HepG2 (cell line): ENCODE results near the gene PDZD8. TPM values are rescaled to one million over a fixed set of nuclear protein-coding genes. Genes with fewer than 3 reads are reported as not detected.

Experiments
- CSRNP2 ChIP-seq: sonication (generic); formaldehyde crosslinking; conservative IDR thresholded peaks from 2 replicates; pipeline ENCODE4 v1.8.0; 2022; ENCODE audit warnings: low read depth, missing genetic modification reagents
- HMG20B ChIP-seq: conservative IDR thresholded peaks from 2 replicates; pipeline ENCODE4 v1.6.1; 2016; ENCODE audit warnings: missing genetic modification reagents, missing compliant biosample characterization
- HNF4G ChIP-seq, 2 experiments: sonication (generic) in 1 of 2; formaldehyde crosslinking in 1 of 2; IDR thresholded peaks; 2 replicates each; pipeline versions ENCODE4 v1.4.0 to v1.6.1; 2011 to 2020; ENCODE audit warnings: borderline replicate concordance in 2 of 2, low read depth in 2 of 2, mild to moderate bottlenecking in 2 of 2, low read length in 1 of 2, missing genetic modification reagents in 1 of 2, moderate library complexity in 1 of 2
- IKZF5 ChIP-seq: IDR thresholded peaks from 2 replicates; pipeline ENCODE4 v1.6.1; 2018; ENCODE audit warnings: missing genetic modification reagents, mild to moderate bottlenecking, missing compliant biosample characterization
- MEIS2 ChIP-seq: sonication (generic); formaldehyde crosslinking; IDR thresholded peaks from 2 replicates; pipeline ENCODE4 v1.9.0; 2021; ENCODE audit warnings: mild to moderate bottlenecking, missing genetic modification reagents
- NAIF1 ChIP-seq: sonication (generic); formaldehyde crosslinking; IDR thresholded peaks from 2 replicates; pipeline ENCODE4 v1.5.0; 2020; ENCODE audit warnings: mild to moderate bottlenecking, missing genetic modification reagents, borderline replicate concordance
- NFKB2 ChIP-seq: sonication (generic); formaldehyde crosslinking; IDR thresholded peaks from 2 replicates; pipeline ENCODE4 v1.4.0; 2020; ENCODE audit warnings: missing genetic modification reagents, borderline replicate concordance
- NFYB ChIP-seq: sonication (generic); formaldehyde crosslinking; IDR thresholded peaks from 2 replicates; pipeline ENCODE4 v1.4.0; 2020; ENCODE audit warnings: missing genetic modification reagents
- ZKSCAN8 ChIP-seq: IDR thresholded peaks from 2 replicates; pipeline ENCODE4 v1.6.1; 2016; ENCODE audit warnings: borderline replicate concordance, missing genetic modification reagents, missing compliant biosample characterization
- ZNF251 ChIP-seq: sonication (generic); formaldehyde crosslinking; IDR thresholded peaks from 2 replicates; pipeline ENCODE4 v1.9.0; 2021; ENCODE audit warnings: mild to moderate bottlenecking, missing genetic modification reagents
- ZSCAN21 ChIP-seq: sonication (generic); formaldehyde crosslinking; IDR thresholded peaks from 2 replicates; pipeline ENCODE4 v1.8.0; 2022; ENCODE audit warnings: mild to moderate bottlenecking, missing genetic modification reagents, moderate library complexity, borderline replicate concordance
- polyA plus RNA-seq, 8 experiments: library from polyadenylated mRNA; depleted of rRNA in 3 of 8; stranded (reverse) in 7 of 8; unstranded in 1 of 8; fragments of >200 nt; fragmentation: Illumina TruSeq in 4 of 8; extraction: Trizol in 4 of 8; gene quantifications; 2 replicates each; pipeline versions ENCODE4 v1.2.1 to v1.2.3, GENCODE V29; 2011 to 2016; ENCODE audit warnings: low read depth in 4 of 8, missing spikeins in 1 of 8, mixed read lengths in 1 of 8; ENCODE audit not compliant: insufficient read depth in 1 of 8
- total RNA-seq, 5 experiments: library from RNA; depleted of rRNA; stranded (reverse); fragments of >200 nt; fragmentation: Illumina TruSeq; extraction: Trizol; gene quantifications; 2 replicates each; pipeline ENCODE4 v1.2.3, GENCODE V29; 2016; ENCODE audit warnings: low read depth in 1 of 5
- TF ChIP-seq, protein P1 (sequence below): sonication (generic); formaldehyde crosslinking; IDR thresholded peaks from 2 replicates; pipeline ENCODE4 v1.9.0; 2021; ENCODE audit warnings: missing genetic modification reagents, borderline replicate concordance
- TF ChIP-seq, protein P2 (sequence below): IDR thresholded peaks from 2 replicates; pipeline ENCODE4 v1.6.1; 2016; ENCODE audit warnings: low read depth, borderline replicate concordance
- TF ChIP-seq, protein P3 (sequence below): sonication (generic); formaldehyde crosslinking; conservative IDR thresholded peaks from 2 replicates; pipeline ENCODE4 v1.8.0; 2022; ENCODE audit warnings: mild to moderate bottlenecking, moderate library complexity, missing genetic modification reagents

The PDZD8 gene
- total and polyA plus RNA-seq, 2 of the 13 experiments (the other 11 are each of a cell fraction or from before 2014, with no cell fraction given), result 11.2 to 32.0 TPM

GRCh38 chr10:117391436-117392205 is 16.4 kb upstream of the PDZD8 start (continued):
- TF ChIP-seq NFYB (peak; percentile 27; the same call in 1 of the 2 replicates), NAIF1 (CRISPR knock-in tag) (no peak), MEIS2 (CRISPR knock-in tag) (peak; percentile 38; the same call in 1 of the 2 replicates), IKZF5 (CRISPR knock-in tag) (peak; percentile 69; the same call in 1 of the 2 replicates), ZNF251 (CRISPR knock-in tag) (no peak), ZSCAN21 (CRISPR knock-in tag) (peak; percentile 42; the same call in 1 of the 2 replicates), NFKB2 (CRISPR knock-in tag) (peak; percentile 62; the same call in 1 of the 2 replicates), HNF4G (IDR thresholded peaks at IDR 0.05; ENCODE audit: borderline replicate concordance, low read depth, low read length) (no peak), HNF4G (CRISPR knock-in tag; IDR thresholded peaks at IDR 0.05; ENCODE audit: borderline replicate concordance, low read depth) (no peak), CSRNP2 (CRISPR knock-in tag) (no peak), HMG20B (no peak), ZKSCAN8 (no peak)
- TF ChIP-seq, protein P1, sequence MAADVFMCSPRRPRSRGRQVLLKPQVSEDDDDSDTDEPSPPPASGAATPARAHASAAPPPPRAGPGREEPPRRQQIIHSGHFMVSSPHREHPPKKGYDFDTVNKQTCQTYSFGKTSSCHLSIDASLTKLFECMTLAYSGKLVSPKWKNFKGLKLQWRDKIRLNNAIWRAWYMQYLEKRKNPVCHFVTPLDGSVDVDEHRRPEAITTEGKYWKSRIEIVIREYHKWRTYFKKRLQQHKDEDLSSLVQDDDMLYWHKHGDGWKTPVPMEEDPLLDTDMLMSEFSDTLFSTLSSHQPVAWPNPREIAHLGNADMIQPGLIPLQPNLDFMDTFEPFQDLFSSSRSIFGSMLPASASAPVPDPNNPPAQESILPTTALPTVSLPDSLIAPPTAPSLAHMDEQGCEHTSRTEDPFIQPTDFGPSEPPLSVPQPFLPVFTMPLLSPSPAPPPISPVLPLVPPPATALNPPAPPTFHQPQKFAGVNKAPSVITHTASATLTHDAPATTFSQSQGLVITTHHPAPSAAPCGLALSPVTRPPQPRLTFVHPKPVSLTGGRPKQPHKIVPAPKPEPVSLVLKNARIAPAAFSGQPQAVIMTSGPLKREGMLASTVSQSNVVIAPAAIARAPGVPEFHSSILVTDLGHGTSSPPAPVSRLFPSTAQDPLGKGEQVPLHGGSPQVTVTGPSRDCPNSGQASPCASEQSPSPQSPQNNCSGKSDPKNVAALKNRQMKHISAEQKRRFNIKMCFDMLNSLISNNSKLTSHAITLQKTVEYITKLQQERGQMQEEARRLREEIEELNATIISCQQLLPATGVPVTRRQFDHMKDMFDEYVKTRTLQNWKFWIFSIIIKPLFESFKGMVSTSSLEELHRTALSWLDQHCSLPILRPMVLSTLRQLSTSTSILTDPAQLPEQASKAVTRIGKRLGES (CRISPR knock-in tag), result peak; percentile 52; the same call in 1 of the 2 replicates
- TF ChIP-seq, protein P2, sequence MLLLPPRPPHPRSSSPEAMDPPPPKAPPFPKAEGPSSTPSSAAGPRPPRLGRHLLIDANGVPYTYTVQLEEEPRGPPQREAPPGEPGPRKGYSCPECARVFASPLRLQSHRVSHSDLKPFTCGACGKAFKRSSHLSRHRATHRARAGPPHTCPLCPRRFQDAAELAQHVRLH (CRISPR knock-in tag), result peak; percentile 75; the same call in 1 of the 2 replicates
- TF ChIP-seq, protein P3, sequence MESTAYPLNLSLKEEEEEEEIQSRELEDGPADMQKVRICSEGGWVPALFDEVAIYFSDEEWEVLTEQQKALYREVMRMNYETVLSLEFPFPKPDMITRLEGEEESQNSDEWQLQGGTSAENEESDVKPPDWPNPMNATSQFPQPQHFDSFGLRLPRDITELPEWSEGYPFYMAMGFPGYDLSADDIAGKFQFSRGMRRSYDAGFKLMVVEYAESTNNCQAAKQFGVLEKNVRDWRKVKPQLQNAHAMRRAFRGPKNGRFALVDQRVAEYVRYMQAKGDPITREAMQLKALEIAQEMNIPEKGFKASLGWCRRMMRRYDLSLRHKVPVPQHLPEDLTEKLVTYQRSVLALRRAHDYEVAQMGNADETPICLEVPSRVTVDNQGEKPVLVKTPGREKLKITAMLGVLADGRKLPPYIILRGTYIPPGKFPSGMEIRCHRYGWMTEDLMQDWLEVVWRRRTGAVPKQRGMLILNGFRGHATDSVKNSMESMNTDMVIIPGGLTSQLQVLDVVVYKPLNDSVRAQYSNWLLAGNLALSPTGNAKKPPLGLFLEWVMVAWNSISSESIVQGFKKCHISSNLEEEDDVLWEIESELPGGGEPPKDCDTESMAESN, result no peak
